Adrenal gland (tissue), 5 donors: Measurements from ENCODE around the gene DMXL2.
"Not testable (repeated sequence)": the region's sequence is repeated elsewhere in the genome, so short reads cannot be mapped to it uniquely, and the experiment has no call there.

Experiments
- CTCF ChIP-seq, 6 experiments: fragments of 450-650 bp in 4 of 6; fragments of 200-600 bp in 2 of 6; sonication (generic) in 1 of 6; IDR thresholded peaks; 1 replicate in 5 of 6; 2 replicates in 1 of 6; pipeline versions ENCODE4 v1.5.1 to v1.8.0; 2016 to 2021; ENCODE audit warnings: antibody characterized with exemption in 6 of 6, mild to moderate bottlenecking in 2 of 6, moderate library complexity in 1 of 6
- POLR2A ChIP-seq, 2 donors: fragments of 450-650 bp; IDR thresholded peaks; one replicate each; pipeline ENCODE4 v1.6.1; 2017; ENCODE audit warnings: antibody characterized with exemption in 2 of 2, mild to moderate bottlenecking in 2 of 2, moderate library complexity in 1 of 2
- donor health status: DM: no; HTN: no; CAD: no.

GRCh38 chr15:51648101-51648500 lies 25.5 kb upstream of the DMXL2 start:
- TF ChIP-seq POLR2A, CTCF (IDR thresholded peaks at IDR 0.05): not testable (repeated sequence)
